H9 (cell line): ENCODE measurements around the gene DACH1. TPM values are rescaled to one million over a fixed set of nuclear protein-coding genes. Genes with fewer than 3 reads are reported as not detected.

Experiments used
- DNase-seq: peaks from one replicate; pipeline ENCODE4 v3.0.0-alpha.2; 2017
- H2AFZ ChIP-seq: one replicate; pipeline ENCODE4 v1.6.1; 2013; ENCODE audit warnings: mild to moderate bottlenecking, low read length, control low read depth, moderate library complexity
- H2AK5ac ChIP-seq: 2 replicates; pipeline ENCODE4 v1.6.1; 2013; ENCODE audit warnings: low read length, control low read depth, mixed read lengths; ENCODE audit not compliant: insufficient read length
- H2BK120ac ChIP-seq: one replicate; pipeline ENCODE4 v1.6.1; 2013; ENCODE audit warnings: low read depth, mild to moderate bottlenecking, low read length, control low read depth, inconsistent platforms; ENCODE audit not compliant: poor library complexity, severe bottlenecking
- H2BK12ac ChIP-seq: 2 replicates; pipeline ENCODE4 v1.6.1; 2013; ENCODE audit warnings: low read length, control low read depth, mixed read lengths, low read depth; ENCODE audit not compliant: insufficient read length
- H2BK15ac ChIP-seq: 2 replicates; pipeline ENCODE4 v1.6.1; 2013; ENCODE audit warnings: low read depth, low read length, control low read depth
- H2BK20ac ChIP-seq: one replicate; pipeline ENCODE4 v1.6.1; 2013; ENCODE audit warnings: low read depth, mild to moderate bottlenecking, low read length, control low read depth, inconsistent platforms; ENCODE audit not compliant: poor library complexity, severe bottlenecking
- H2BK5ac ChIP-seq: 2 replicates; pipeline ENCODE4 v1.6.1; 2013; ENCODE audit warnings: low read length, control low read depth, mixed read lengths; ENCODE audit not compliant: insufficient read length
- H3K14ac ChIP-seq: 2 replicates; pipeline ENCODE4 v1.6.1; 2013; ENCODE audit warnings: low read length, control low read depth; ENCODE audit not compliant: insufficient read depth
- H3K18ac ChIP-seq: 2 replicates; pipeline ENCODE4 v1.6.1; 2013; ENCODE audit warnings: low read depth, mild to moderate bottlenecking, mixed read lengths, low read length, control low read depth; ENCODE audit not compliant: insufficient read length
- H3K23ac ChIP-seq: 2 replicates; pipeline ENCODE4 v1.6.1; 2013; ENCODE audit warnings: low read length, control low read depth, mixed read lengths, low read depth; ENCODE audit not compliant: insufficient read length
- H3K23me2 ChIP-seq: 2 replicates; pipeline ENCODE4 v1.6.1; 2013; ENCODE audit warnings: low read depth, mild to moderate bottlenecking, mixed read lengths, low read length, control low read depth; ENCODE audit not compliant: insufficient read length, poor library complexity, severe bottlenecking
- H3K27ac ChIP-seq: 2 replicates; pipeline ENCODE4 v1.5.1; 2013; ENCODE audit warnings: low read length, control low read depth, mixed read lengths, low read depth; ENCODE audit not compliant: insufficient read length
- H3K27me3 ChIP-seq: 2 replicates; pipeline ENCODE4 v1.6.1; 2013; ENCODE audit warnings: low read length, control low read depth, inconsistent platforms; ENCODE audit not compliant: insufficient read depth
- H3K4ac ChIP-seq: 2 replicates; pipeline ENCODE4 v1.6.1; 2013; ENCODE audit warnings: low read depth, mild to moderate bottlenecking, control low read depth, inconsistent platforms, low read length, moderate library complexity
- H3K4me1 ChIP-seq: 2 replicates; pipeline ENCODE4 v1.6.1; 2013; ENCODE audit warnings: low read length, control low read depth, inconsistent platforms; ENCODE audit not compliant: insufficient read depth
- H3K4me2 ChIP-seq: 2 replicates; pipeline ENCODE4 v1.6.1; 2013; ENCODE audit warnings: low read length, control low read depth, mixed read lengths; ENCODE audit not compliant: insufficient read length, insufficient read depth
- H3K56ac ChIP-seq: 2 replicates; pipeline ENCODE4 v1.6.1; 2013; ENCODE audit warnings: low read depth, mild to moderate bottlenecking, mixed read lengths, low read length, control low read depth; ENCODE audit not compliant: insufficient read length
- H3K79me1 ChIP-seq: 2 replicates; pipeline ENCODE4 v1.6.1; 2013; ENCODE audit warnings: low read depth, mild to moderate bottlenecking, moderate library complexity, low read length, control low read depth, inconsistent platforms; ENCODE audit not compliant: insufficient read depth, poor library complexity, severe bottlenecking
- H3K79me2 ChIP-seq: 2 replicates; pipeline ENCODE4 v1.6.1; 2013; ENCODE audit warnings: low read length, control low read depth, inconsistent platforms; ENCODE audit not compliant: insufficient read depth
- H3K9ac ChIP-seq: 2 replicates; pipeline ENCODE4 v1.6.1; 2013; ENCODE audit warnings: low read length, control low read depth, mixed read lengths; ENCODE audit not compliant: insufficient read length; ENCODE audit errors: extremely low read depth
- H3K9me3 ChIP-seq: one replicate; pipeline ENCODE4 v1.6.1; 2013; ENCODE audit warnings: low read depth, low read length, inconsistent platforms; ENCODE audit not compliant: control insufficient read depth
- H3T11ph ChIP-seq: one replicate; pipeline ENCODE4 v1.6.1; 2013; ENCODE audit warnings: mild to moderate bottlenecking, low read length, control low read depth, inconsistent platforms
- H4K20me1 ChIP-seq: one replicate; pipeline ENCODE4 v1.6.1; 2013; ENCODE audit not compliant: control insufficient read depth, insufficient read length, insufficient read depth
- H4K5ac ChIP-seq: 2 replicates; pipeline ENCODE4 v1.6.1; 2013; ENCODE audit warnings: low read depth, mild to moderate bottlenecking, mixed read lengths, low read length, control low read depth; ENCODE audit not compliant: insufficient read length
- H4K8ac ChIP-seq: replicated peaks from 2 replicates; pipeline ENCODE4 v1.6.1; 2013; ENCODE audit warnings: low read length, control low read depth, mixed read lengths, low read depth; ENCODE audit not compliant: insufficient read length
- H4K91ac ChIP-seq: 2 replicates; pipeline ENCODE4 v1.6.1; 2013; ENCODE audit warnings: low read depth, mild to moderate bottlenecking, moderate library complexity, mixed read lengths, low read length, control low read depth; ENCODE audit not compliant: insufficient read length
- H3K27ac Mint-ChIP-seq, 3 experiments: 2 replicates in 2 of 3; 3 replicates in 1 of 3; pipeline ENCODE4 v1.8.0; 2020 to 2021; ENCODE audit warnings: mixed read lengths in 3 of 3, mild to moderate bottlenecking in 1 of 3, moderate library complexity in 1 of 3
- H3K27me3 Mint-ChIP-seq: 2 replicates; pipeline ENCODE4 v1.8.0; 2021; ENCODE audit warnings: low read depth, mild to moderate bottlenecking, moderate library complexity, mixed read lengths
- H3K36me3 Mint-ChIP-seq, 3 experiments: 2 replicates in 2 of 3; 3 replicates in 1 of 3; pipeline ENCODE4 v1.8.0; 2020 to 2021; ENCODE audit warnings: low read depth in 3 of 3, mixed read lengths in 3 of 3; ENCODE audit not compliant: insufficient read depth in 1 of 3
- H3K4me1 Mint-ChIP-seq, 2 experiments: 2 replicates each; pipeline ENCODE4 v1.8.0; 2020; ENCODE audit warnings: mixed read lengths in 2 of 2
- H3K4me3 Mint-ChIP-seq, 2 experiments: 2 replicates in 1 of 2; 3 replicates in 1 of 2; pipeline ENCODE4 v1.8.0; 2020 to 2021; ENCODE audit warnings: mild to moderate bottlenecking in 2 of 2, mixed read lengths in 2 of 2, moderate library complexity in 1 of 2
- H3K9me3 Mint-ChIP-seq, 2 experiments: 2 replicates in 1 of 2; 3 replicates in 1 of 2; pipeline ENCODE4 v1.8.0; 2020; ENCODE audit warnings: mild to moderate bottlenecking in 2 of 2, mixed read lengths in 2 of 2, moderate library complexity in 1 of 2
- WGBS: extraction: QIAGEN DNeasy Blood & Tissue Kit; methylation state at CpG from one replicate; pipeline ENCODE4 v1.1.7; 2013; ENCODE audit warnings: missing lambda C conversion rate, low lambda C conversion rate, mixed read lengths; ENCODE audit not compliant: insufficient read length; ENCODE audit errors: extremely low coverage; 5-methylcytosine and 5-hydroxymethylcytosine counted together
- total RNA-seq: library from RNA; stranded (reverse); gene quantifications from 2 replicates; pipeline ENCODE4 v1.2.1, GENCODE V29; 2021
- TF ChIP-seq, protein P1 (sequence below): fragments of 200-600 bp; sonication (generic); conservative IDR thresholded peaks from 3 replicates; pipeline ENCODE4 v1.8.0; 2021; ENCODE audit warnings: antibody characterized with exemption, mild to moderate bottlenecking

DACH1 gene
- total RNA-seq, 1 experiment from 2014 or later, result not detected

- no peaks in the 10 kb centered on the region for H3K27me3 ChIP-seq
- no peak overlapping the region for H2AK5ac ChIP-seq
- no peaks in the 10 kb centered on the region for H4K20me1 ChIP-seq
- no peak overlapping the region for H3K18ac ChIP-seq
- H3K79me1 ChIP-seq, result no peaks in the 10 kb centered on the region
- no peak overlapping the region for H3K56ac ChIP-seq
- H2AFZ ChIP-seq, result no peak overlapping the region
- no peak overlapping the region for H4K5ac ChIP-seq
- no peak overlapping the region for H2BK5ac ChIP-seq
- H3K4ac ChIP-seq, result no peak overlapping the region
- no peak for DNase-seq
- no CpG with 5 or more reads among the region's 1 CpG for WGBS
- H4K91ac ChIP-seq, result no peak overlapping the region
- no peak overlapping the region for H3K27ac ChIP-seq
- H3K36me3 Mint-ChIP-seq, result no peaks in the 10 kb centered on the region
- H3K4me1 Mint-ChIP-seq, result peaks cover 21% of the 10 kb centered on the region in 2 experiments
- TF ChIP-seq, protein P1, sequence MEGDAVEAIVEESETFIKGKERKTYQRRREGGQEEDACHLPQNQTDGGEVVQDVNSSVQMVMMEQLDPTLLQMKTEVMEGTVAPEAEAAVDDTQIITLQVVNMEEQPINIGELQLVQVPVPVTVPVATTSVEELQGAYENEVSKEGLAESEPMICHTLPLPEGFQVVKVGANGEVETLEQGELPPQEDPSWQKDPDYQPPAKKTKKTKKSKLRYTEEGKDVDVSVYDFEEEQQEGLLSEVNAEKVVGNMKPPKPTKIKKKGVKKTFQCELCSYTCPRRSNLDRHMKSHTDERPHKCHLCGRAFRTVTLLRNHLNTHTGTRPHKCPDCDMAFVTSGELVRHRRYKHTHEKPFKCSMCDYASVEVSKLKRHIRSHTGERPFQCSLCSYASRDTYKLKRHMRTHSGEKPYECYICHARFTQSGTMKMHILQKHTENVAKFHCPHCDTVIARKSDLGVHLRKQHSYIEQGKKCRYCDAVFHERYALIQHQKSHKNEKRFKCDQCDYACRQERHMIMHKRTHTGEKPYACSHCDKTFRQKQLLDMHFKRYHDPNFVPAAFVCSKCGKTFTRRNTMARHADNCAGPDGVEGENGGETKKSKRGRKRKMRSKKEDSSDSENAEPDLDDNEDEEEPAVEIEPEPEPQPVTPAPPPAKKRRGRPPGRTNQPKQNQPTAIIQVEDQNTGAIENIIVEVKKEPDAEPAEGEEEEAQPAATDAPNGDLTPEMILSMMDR, result no peak
- H3K14ac ChIP-seq, result no peak overlapping the region
- no peak overlapping the region for H2BK20ac ChIP-seq
- H3K9me3 ChIP-seq, result no peaks in the 10 kb centered on the region
- no peaks in the 10 kb centered on the region for H3K79me2 ChIP-seq
- no peak overlapping the region for H3K4me3 Mint-ChIP-seq
- no peaks in the 10 kb centered on the region for H3K9me3 Mint-ChIP-seq
- no peak overlapping the region for H3T11ph ChIP-seq
- H3K27me3 Mint-ChIP-seq, result no peaks in the 10 kb centered on the region
- no peak overlapping the region for H3K23ac ChIP-seq
- H2BK120ac ChIP-seq, result no peak overlapping the region
- no peak overlapping the region for H3K9ac ChIP-seq
- H3K23me2 ChIP-seq, result no peaks in the 10 kb centered on the region
- H3K4me2 ChIP-seq, result no peak overlapping the region
- no peak overlapping the region for H2BK12ac ChIP-seq
- H4K8ac ChIP-seq, result no peak overlapping the region
- no peak overlapping the region for H3K27ac Mint-ChIP-seq
- H2BK15ac ChIP-seq, result no peak overlapping the region
- no peaks in the 10 kb centered on the region for H3K4me1 ChIP-seq
These were observed 136.7 kb downstream of the DACH1 start for GRCh38 chr13:71730267-71730666.
